GM19238 (cell line): Measurements from ENCODE around the gene ZDHHC13.

Source experiments
- DNase-seq: peaks from one replicate; pipeline ENCODE4 v3.0.0; 2011; ENCODE audit warnings: low spot score; ENCODE audit not compliant: insufficient read length

ZDHHC13 gene

DNA sequence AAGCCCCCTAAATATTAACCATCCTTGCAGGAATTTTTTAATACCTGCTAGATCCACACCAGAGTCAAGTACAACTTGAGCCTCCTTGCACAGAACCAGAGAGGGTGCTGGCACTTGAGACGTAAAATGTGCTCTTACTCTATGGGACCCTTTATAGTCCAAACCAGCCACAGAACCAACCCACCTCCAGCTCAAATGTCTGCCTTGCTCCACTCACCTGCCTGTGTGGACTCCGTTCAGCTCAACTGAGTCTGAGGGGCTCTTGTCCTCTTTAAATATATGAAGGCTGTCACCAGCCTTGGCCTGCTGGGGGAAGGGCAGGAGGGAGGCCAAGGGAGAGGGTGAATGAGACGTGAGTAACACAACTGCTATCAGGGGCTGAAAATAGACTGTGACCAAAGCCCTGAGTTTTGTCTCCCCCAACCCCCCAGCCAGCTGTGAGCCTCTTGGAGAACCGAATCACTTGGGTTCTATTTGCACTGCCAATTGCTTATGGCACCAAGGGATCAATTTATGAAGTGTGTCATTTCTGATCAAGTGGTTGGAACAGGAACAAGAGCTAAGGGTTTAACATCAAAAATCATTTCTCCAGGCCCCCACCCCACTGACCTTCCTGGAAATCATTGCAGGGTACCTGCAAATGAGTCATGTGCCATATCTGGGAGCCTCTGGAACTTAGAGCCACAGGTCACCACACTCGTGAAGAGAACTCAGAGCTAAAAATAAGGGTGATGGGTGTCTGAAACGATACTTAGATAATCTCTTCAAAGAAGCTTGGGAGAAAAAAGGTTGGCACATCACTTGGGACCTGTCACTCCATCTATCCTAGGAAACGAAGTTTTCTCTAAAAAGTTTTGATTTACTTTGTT is 85.0 kb downstream of the ZDHHC13 start, which contains the start of gene CSRP3:
Gene CSRP3 (minus strand): TSS at position 247 of the 869 bp plus-strand sequence. CDS start 9,535 bp downstream, outside the sequence.
- DNase-seq = no peak

DNA sequence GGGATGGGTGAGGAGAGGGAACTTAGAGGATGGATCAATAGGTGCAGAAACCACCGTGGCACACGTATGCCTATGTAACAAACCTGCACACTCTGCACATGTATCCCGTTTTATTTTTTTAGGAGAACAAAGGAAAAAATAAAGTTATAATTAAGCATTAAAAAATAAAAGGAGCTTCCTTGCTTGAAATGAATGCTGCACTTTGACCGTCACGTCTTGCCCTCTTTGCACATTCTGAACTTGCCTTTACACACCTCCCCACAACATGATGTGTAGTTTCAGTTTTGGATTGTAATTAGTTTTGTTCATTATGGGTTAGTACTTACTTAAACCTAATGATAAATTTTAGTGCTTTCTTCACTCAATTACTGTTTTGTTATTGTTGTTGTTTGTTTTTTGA is 87.9 kb downstream of the ZDHHC13 start:
- no peak for DNase-seq

DNA sequence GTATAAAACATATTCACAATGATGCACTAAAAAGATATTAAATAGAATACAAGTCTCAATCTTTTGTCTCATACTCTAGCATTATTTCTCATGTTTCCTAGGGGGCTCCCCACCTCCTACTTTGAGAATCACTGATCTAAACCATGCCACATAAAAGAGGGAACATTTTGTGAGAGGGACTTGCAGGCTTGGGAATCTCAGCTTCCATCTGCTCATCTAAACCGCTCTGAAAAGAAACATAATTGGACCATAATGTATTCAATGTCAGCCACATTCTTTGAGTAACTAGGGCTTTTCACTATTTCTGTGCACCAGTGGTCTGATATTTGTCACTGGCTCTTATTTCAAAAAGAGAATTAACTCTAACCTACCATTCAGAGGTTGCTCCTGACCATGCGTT is 91.2 kb downstream of the ZDHHC13 start:
- no peak for DNase-seq

DNA sequence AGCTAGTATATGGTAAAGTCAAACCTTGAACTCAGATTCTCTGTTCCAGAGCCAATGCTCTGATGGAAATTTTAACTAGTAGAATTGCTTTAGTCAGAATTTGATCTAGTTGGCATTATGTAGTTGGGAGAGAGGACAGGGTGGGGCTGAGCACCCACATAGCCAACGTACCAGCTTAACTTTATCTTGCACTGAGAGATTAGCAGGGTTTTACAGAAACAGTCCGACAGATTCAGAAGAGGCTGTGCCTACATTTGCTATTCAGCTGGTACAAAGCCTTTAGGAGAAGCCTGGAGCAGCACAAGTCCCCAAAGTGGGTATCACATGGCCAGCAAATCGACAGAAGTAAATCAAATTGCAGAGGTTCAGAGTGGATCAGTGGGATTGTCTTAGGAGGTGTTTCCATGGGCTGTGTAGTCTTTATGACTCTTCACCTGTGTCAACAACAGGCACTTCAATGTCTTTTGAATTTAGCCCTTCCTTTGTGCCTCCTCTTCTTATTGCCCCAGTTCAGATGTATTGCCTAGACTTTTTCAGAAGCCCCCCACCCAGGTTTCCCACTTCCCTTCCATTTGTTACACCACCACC is 92.1 kb downstream of the ZDHHC13 start:
- no peak for DNase-seq

DNA sequence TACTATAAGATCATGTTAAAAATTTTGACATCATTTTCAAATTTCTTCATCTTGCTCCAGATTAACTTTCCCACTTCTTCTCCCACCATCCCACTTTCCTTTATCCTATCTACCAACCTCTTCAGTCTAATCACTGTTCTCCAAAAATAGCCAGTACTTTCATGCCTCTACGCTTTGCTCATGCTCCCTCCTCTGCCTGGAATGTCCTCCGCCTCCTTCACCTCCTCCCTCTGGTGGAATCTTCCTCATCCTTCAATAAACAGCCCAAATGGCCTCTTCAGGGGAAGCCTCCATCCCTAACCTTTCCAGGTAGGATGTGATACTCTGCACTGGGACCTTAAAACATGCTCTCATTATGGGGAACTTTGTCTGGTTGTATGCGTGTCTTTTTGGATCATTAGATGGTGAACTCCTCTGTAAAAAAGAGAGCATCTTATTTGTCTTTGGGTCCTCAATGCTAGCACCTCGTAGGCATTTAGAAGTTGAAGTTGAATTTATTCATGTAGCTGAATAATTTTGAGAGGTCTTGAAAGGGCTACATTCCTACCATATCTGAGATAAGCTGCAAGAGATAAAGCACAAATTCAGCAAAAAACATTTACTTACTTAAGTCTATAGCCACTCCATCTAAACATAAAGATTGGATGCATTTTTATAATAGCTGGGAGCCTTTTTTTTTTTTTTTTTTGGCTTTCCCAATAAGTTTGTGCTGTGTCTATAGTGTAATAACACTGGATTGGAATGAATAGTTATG is 92.8 kb downstream of the ZDHHC13 start:
- DNase-seq = no peak

DNA sequence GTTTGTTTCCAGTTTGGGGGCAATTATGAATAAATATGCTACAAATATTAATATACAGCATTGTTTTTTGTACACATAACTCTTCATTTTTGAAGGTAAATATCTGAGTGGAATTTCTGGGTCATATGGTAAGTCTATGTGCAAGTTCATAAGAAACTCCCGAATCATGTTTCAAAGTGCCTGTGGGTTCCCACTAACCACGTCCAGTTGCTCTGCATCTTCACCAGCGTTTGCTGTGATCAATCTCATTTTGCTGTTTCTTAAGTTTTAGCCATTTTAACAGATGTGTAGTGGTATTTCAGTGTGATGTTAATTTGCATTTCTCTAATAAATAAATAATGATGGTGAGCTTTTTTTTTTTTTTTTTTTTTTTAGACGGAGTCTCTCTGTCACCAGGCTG is 99.1 kb downstream of the ZDHHC13 start:
- DNase-seq = no peak

DNA sequence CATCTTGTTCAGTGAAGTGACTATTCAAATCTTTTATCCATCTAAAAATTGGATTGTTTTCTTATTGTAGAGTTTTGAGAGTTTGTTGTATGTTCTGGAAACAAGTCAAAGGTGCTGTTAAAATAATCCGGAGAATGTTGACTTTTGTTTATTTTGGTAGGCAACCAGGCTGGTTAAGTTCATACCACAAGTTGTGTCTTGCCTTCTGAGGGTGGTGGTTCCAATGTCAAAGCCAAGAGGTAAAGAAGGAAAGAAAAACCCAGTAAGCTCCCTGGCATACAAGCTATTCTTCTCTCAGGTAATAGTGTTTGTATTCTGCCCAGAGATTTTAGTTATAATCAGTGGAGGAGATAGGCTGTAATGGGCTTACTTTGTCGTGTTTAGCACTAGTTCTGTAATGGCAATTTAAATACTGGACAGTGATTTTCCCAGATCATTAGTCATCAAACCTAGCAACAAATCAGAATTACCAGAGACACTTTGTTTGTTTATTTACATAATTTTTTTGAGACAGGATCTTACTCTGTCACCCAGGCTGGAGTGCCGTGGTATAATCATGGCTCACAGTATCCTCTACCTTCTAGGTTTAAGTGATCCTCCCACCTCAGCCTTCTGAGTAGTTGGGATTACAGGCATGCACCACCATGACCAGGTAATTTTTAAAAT is 99.9 kb downstream of the ZDHHC13 start:
- DNase-seq = no peak

DNA sequence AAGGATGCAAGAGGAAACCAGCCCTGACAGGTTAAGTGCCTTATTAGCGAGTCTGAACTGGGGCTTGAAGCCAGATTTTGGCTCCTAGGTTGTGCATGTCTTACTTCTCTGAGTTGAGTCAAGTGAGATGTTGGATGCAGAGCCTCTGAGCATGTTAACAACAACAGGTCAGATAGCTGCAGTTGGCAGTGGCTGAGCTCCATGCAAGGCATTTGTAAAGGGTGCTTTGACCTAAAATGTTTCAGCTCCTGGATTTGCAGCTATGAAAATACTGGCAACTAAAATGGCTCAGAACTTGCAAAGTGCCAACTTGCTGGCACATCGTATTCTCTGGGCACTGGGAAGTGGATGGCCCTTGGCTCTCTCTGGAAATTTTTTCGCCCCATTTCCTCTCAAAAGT is 101.2 kb downstream of the ZDHHC13 start:
- no peak for DNase-seq

DNA sequence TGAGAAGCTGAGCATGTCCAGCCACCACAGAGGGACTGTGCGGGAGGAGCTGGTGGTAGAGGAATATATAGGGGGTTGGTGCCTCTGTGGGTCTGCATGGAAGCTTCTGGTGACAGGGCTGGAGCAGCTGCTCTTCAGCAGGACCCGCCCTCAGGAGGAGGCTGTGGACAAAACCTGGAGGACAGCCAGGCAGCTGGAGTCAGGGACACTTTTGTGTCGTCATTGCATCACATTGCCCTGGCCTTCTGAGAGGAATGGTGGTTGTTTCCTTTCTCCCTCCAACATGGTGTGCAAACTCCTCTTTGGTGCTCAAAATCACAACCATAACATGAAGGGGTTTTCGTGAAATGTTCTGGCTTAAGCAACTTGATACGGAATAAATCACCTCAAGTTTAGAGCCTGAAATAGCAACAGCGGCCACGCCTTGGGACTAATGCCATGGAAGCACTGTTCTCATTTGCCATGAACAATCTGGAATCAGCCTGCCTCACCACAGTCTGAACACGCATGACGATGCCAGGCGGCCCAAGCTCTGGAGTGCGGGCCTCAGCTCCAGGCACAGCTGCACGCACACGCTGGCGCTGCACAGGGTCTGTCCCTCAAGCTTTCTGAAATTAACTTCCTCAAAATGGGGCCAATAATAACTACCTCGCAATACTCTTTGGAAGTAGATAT is 102.0 kb downstream of the ZDHHC13 start:
- no peak for DNase-seq

DNA sequence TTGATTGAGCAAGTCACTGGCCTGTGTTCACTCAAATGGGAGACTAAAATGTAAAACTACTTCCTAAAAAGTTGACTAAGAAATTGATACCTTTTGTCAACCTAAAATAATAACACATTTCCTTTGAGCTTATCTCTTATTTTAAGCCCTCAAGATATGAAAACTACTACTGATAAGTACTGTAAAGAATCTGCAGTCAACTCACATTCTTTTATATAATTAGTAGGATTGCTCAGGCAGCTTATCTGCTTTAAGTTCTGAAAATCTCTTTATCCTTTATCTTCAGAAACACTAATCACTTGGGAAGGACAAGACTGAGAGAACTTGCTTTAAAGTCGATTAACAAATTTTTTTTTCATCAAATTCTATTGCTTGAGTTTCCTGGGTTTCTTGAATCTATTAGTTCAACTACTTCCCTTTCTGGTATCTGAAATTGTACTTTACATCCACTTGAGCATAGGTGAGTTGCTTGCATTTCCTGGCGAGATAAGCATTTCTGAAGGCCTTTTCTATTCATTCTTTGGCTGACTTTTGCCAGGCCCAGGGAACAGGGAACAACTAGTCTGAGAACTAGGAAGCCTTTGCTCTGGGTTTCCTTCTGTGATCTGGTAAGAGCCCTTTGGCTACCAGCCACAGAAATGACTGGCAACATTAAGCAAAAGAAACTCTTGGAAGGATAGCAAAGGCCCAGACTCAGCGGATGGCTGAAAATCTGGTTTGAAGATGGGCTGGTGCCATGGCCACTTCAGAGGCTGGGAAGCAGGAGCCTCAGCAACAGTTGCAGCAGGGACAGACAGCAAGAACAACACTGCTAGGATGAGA is 104.1 kb downstream of the ZDHHC13 start:
- DNase-seq = no peak

DNA sequence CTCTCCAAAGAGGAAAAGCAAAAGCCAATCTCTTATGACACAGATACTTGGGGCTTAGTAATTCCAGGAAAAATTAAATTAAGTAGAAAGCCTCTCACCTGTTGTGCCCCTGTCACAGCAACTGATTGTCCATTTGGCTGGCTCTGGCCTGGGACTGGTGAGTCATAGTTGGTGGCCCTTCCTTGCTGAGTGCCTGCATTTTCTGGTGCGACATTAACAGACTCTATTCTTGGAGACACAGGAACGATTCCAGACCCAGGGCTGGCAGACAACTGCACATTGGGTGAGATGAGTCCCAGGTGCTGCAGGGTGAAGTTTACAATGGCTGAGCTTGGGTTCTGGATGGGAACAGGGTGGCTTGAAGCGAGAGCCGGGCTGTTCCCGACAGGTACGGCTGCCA is 108.2 kb downstream of the ZDHHC13 start:
- no peak for DNase-seq

DNA sequence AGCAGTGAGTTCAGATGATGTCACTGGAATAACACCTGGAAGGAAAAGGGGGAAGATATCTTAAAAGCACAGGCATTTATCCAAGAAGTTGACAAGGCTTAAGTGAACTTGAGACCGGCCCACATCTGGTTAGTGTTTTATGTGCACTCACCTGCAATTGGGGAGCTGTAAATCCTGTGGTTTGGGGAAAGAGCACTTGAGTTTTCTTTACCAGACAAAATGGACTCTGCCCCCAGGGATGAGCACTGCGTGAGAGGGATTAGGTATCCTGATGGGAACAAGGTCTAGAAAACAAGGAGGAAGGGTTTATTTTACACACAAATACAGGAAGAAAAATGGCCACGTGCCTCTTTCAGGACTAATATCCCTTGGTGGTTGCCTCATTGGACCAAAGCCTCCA is 108.6 kb downstream of the ZDHHC13 start:
- no peak for DNase-seq
